ENCODE data around the gene TMEM245.
"Not testable (repeated sequence)": the region's sequence is repeated elsewhere in the genome, so short reads cannot be mapped to it uniquely, and the experiment has no call there.

TMEM245 gene

DNA sequence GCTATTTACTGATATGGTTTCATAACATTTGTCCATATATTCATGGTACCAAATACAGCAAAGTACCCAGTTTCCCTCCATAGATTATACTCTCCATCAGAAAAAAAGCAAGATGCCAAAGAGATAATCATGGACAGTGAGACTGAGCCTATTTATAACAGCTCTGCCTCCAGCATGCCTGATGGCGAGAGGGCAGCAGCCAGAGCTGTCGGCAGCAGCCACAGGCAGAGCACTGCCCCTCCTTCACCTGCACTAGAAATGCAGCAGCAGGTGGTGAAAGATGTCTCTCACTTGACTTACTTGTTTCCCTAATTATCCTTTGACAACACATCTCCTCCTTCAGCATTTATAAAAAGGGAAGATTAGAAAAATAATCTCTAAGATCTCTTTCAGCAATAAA lies 138.9 kb downstream of the TMEM245 start:
- no peak for DNase-seq

DNA sequence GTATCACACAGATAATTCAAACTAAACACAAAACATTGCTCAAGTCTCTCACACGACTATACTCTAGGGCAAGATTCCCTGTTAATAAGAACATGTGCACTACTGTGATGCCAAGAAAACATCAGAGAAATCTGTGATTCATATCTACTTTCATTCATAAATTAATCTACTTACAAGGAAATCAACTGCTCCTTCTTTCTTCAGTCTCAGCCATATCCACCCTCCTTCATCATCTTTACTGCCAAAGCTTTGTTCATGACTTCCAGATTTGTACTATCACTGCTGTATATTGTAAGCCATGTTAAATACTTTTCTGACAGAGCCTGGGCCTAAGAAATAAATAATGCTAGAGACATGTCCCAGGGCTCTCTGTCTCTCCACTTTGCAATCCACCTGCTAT lies 141.5 kb downstream of the TMEM245 start:
- DNase-seq, result no peak

DNA sequence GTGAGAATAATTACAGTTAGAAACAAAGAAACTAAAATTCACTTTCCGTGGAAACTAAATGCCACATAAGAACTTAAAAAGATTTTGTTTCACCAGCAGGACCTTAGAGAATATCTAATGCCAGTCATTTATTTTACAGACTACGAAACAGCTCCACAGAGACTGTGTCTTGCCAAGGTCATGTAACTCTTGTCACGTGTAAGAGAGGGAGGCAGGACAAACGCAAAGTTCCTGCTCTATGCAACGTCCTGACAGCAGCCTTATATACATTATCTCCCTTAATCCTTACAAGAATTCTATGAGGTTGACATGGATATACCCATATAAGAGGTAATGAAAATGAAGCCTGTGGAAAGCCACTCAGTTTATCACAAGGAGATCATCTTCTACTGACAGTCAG lies 145.9 kb downstream of the TMEM245 start:
- DNase-seq, result no peak

DNA sequence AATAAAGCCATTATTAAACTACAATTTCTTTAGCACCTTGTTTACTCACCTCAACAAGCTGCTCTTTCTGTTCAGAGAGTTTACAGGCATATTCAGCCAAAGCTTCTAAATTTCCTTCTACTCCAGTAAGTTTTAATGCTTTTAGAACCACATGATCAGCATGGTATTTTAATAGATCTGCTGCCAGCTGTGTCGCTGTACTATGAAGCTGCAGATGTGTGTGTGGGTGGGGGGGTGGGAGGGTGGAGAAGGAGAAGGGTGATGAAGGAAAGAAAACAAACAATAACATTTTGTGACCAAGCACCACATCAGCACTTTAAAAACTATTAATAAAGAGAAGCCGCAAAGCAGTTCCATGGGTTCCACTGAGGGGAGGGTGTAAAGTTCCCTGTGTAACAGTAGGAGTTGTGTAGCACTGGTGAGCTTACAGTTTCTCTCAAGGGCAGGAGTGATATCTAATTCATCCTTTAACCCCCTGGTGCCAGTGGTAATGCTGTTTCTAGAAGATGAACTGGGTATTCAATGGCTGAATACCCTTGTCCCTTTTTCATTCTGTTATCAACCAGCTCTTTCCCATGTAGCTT lies 147.0 kb downstream of the TMEM245 start:
- DNase-seq, result peak; percentile 19

DNA sequence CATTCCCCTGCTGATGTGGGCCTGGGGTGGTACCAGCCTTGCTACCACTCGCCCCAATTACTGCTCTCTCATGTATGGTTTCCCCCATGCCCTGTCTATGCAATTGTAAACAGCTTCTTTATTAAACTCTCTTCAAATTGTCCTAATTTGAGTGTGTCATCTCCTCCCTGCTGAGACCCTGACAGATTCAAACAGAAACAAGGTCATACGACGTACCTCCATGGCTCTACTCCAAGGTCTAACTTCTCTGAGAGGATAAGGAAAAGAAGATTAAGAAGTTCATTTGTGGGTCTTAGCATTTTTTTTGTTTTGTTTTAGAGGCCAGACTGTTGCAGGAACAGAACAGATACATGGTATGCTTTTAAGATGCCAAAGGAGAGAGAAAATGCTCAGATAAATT lies 147.6 kb downstream of the TMEM245 start:
- DNase-seq, result no peak

DNA sequence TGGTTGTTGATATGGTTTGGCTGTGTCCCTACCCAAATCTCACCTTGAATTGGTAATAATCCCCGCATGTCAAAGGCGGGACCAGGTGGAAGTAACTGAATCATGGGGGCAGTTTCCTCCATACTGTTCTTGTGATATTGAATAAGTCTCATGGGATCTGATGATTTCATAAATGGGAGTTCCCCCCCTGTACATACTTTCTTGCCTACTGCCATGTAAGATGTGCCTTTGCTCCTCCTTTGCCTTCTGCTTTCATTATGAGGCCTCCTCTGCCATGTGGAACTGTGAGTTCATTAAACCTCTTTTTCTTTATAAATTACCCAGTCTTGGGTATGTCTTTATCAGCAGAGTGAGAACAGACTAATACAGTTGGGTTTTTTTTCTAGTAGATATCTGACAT lies 148.4 kb downstream of the TMEM245 start:
- DNase-seq, result not testable (repeated sequence)

DNA sequence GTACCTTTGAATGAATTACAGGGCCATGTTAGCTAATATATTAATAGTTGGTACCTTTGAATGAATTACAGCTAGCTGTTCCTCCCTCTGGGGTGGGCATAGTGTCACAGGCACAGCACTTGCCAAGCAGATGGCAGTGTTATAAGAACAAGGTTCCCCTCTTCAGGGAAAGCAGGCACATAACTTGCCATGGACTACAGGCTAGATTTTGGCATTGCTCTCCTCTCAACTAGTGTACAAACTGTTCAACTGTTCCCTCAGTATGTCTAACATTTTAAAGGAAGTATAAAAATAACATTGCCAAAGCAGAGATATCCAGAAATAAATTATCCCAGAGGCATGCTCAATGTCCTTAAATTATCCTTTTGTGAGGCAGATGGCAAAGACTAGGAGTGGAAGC lies 151.8 kb downstream of the TMEM245 start:
- DNase-seq, result no peak

Data from femur (tissue), 1 donor.